Activated CD8-positive, alpha-beta memory T cell treated with anti-CD3 and anti-CD28 coated beads for 4 hours (primary cell): ENCODE data around the gene SPP2.

Experiments
- DNase-seq, 2 donors: peaks; one replicate each; pipeline ENCODE4 v3.0.0-alpha.2; 2020; ENCODE audit warnings: low read depth in 2 of 2

Gene SPP2

GRCh38 chr2:234050455-234051135, at the start of gene SPP2:
Gene SPP2 (plus strand): TSS chr2:234050702. CDS start chr2:234050787, 85 bp downstream.
- DNase-seq: no peak

GRCh38 chr2:234001380-234002160, 48.9 kb upstream of the SPP2 start:
- no peak for DNase-seq

GRCh38 chr2:234002281-234002680, 48.2 kb upstream of the SPP2 start:
- DNase-seq: no peak

GRCh38 chr2:234003972-234004617, 46.4 kb upstream of the SPP2 start:
- no peak for DNase-seq

GRCh38 chr2:234005126-234005525, 45.4 kb upstream of the SPP2 start:
- DNase-seq: no peak

- no peak for DNase-seq
These were observed 44.0 kb upstream of the SPP2 start for GRCh38 chr2:234006501-234006900.

- DNase-seq: no peak
These were observed 36.1 kb upstream of the SPP2 start for GRCh38 chr2:234014427-234014826.

- DNase-seq: no peak
These were observed 34.6 kb upstream of the SPP2 start for GRCh38 chr2:234015861-234016260.

- no peak for DNase-seq
These were observed 30.6 kb upstream of the SPP2 start for GRCh38 chr2:234019896-234020295.

- no peak for DNase-seq
These were observed 30.2 kb upstream of the SPP2 start for GRCh38 chr2:234020332-234020731.

- no peak for DNase-seq
These were observed 28.1 kb upstream of the SPP2 start for GRCh38 chr2:234022424-234022823.

GRCh38 chr2:234024304-234024703, 26.2 kb upstream of the SPP2 start:
- DNase-seq: no peak

- no peak for DNase-seq
These were observed 25.0 kb upstream of the SPP2 start for GRCh38 chr2:234025466-234025865.

- DNase-seq: no peak
These were observed 24.6 kb upstream of the SPP2 start for GRCh38 chr2:234025891-234026401.

- DNase-seq: no peak
These were observed 23.7 kb upstream of the SPP2 start for GRCh38 chr2:234026693-234027254.

GRCh38 chr2:234027641-234028040, 22.9 kb upstream of the SPP2 start:
- DNase-seq: no peak

- DNase-seq: no peak
These were observed 21.3 kb upstream of the SPP2 start for GRCh38 chr2:234029150-234029733.

- no peak for DNase-seq
These were observed 19.3 kb upstream of the SPP2 start for GRCh38 chr2:234031207-234031606.

- no peak for DNase-seq
These were observed 18.1 kb upstream of the SPP2 start for GRCh38 chr2:234032279-234032856.

GRCh38 chr2:234033174-234033573, 17.3 kb upstream of the SPP2 start:
- no peak for DNase-seq

GRCh38 chr2:234033885-234034284, 16.6 kb upstream of the SPP2 start:
- no peak for DNase-seq
